GM19239 (cell line): ENCODE measurements around the gene PLA2G4B.
A peak's percentile ranks its signal among the peaks of the same experiment; 100 is the strongest.

Experiments
- DNase-seq: peaks from one replicate; pipeline ENCODE4 v3.0.0; 2011; ENCODE audit warnings: low spot score; ENCODE audit not compliant: insufficient read length
- FAIRE-seq: peaks from 2 replicates; lab custom pipeline; 2011; peaks lifted over from hg19 to GRCh38; lab: Jason Lieb, UNC

The PLA2G4B gene

DNA sequence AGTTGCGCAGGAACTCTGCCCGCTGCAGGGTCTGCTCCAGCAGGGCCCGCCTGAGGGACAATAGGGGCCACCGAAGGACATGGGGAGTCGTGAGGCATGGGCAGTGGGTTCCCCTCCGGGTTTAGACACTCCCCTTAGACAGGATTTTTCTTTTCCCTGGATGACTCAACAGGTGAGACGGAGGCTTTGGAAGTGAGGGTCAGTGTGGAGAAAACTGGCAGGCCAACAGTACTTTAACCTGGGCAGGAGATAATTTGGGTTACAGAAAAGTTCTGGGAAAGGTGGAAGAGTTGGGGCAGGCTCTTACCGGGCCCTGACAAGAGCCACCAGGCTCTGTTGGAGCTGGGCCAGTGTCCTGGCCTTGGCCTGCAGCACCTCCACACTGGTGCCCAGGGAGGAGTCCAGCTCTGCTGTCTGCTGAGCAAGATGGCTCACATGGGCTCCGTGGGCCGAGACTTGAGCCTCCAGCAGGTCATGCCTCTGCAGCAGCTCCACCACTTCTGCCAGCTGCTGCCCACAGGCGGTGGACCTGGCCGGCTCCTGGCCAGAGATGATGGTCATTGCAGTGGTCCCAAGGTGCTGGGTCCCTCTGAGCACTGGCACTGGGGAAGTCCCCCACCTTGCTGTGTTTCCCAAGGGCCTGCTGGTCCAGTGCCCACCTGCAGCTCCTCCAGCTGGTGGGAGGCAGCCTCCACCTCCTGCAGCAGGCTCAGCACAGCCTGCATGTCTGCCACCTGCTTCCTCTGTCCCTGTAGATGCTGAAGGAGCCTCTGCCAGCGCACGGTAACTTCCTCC lies 44.2 kb downstream of the PLA2G4B start:
- DNase-seq, result no peak
- FAIRE-seq, result no peak

GRCh38 chr15:41883484-41883825 lies 44.8 kb downstream of the PLA2G4B start:
- DNase-seq, result no peak
- FAIRE-seq, result no peak

- no peak for FAIRE-seq
- DNase-seq, result no peak
These were observed 45.8 kb downstream of the PLA2G4B start for GRCh38 chr15:41884458-41884857.

DNA sequence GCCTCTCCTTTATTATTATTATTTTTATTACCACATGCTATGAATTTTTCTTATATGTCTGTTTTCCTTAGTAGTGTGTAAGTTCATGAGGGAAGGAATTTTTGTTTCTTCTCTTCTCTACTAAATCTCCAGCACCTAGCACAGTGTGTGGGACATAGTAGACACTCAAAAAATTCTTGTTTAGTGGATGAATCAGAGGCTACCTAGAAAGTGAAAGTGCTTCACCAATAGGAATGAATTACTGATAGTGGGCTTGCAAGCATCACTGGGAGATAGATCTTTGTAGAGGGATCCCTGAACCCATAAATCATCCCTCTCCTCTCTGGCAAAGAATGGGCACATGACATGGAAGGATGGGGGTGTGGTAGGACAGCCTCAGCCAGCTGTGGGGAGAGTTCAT lies 46.7 kb downstream of the PLA2G4B start:
- FAIRE-seq, result no peak
- DNase-seq, result no peak

DNA sequence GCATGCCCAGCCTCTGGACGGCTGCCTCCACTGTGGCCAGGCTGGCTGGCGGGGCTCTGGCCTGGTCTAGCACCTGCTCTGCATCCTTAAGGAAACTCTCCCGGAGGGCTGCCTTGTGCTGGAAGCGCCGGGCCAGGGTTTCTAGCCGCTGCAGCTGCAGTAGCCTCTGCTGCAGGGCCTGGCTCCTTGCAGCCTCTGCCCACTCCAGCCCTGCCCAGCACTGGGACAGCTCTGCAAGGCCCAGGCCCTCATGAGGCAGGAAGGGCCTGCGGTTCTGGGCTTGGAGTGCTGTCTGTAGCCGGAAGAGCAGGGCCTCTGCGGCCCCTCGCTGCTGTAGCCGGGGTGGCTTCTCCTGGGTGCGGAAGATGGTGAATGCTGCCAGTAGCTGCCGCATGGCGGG lies 47.2 kb downstream of the PLA2G4B start:
- FAIRE-seq, result no peak
- DNase-seq, result no peak

GRCh38 chr15:41886741-41887140 lies 48.1 kb downstream of the PLA2G4B start:
- FAIRE-seq, result no peak
- no peak for DNase-seq

DNA sequence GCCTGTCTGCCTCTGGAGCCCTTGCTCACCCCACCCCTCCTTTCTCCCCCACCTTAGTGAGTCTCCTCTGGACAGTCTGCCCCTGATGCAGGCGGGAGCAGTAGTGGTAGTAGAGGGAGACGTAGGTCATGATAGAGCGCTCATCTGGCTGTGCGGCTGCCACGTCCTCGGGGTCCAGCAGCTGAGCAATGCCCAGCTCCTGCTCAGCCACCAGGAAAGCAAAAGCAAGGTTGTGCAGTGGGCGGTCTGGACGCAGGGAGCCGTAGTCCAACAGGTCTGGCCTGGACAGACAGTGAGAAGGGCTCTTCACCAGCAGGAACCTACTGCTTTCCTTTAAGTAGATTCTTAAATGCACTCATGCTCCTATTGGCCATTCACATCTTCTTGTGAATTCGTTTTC lies 48.5 kb downstream of the PLA2G4B start:
- DNase-seq (no peak), FAIRE-seq (no peak)

DNA sequence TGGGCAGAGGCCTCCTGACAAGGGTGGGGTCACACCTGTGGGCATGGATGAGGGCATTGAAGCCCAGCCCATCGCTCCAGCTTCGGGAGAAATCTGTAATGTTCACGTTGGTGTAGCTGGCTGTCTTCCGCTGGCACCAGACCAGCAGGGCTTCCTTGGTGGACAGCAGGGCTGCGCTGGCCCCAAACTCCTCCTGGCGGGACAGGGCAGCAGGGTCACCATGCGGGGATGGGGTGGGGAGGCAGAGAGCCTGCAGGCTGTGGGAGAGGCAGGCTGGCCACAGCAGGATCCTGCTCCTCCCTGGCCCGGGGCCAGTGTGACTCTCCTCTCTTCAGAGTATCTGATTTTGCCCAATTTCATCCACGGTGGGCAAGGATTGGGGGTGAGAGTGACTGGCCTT lies 49.2 kb downstream of the PLA2G4B start:
- FAIRE-seq, result no peak
- no peak for DNase-seq

- DNase-seq (no peak), FAIRE-seq (no peak)
These were observed 50.1 kb downstream of the PLA2G4B start for GRCh38 chr15:41888662-41889253.

DNA sequence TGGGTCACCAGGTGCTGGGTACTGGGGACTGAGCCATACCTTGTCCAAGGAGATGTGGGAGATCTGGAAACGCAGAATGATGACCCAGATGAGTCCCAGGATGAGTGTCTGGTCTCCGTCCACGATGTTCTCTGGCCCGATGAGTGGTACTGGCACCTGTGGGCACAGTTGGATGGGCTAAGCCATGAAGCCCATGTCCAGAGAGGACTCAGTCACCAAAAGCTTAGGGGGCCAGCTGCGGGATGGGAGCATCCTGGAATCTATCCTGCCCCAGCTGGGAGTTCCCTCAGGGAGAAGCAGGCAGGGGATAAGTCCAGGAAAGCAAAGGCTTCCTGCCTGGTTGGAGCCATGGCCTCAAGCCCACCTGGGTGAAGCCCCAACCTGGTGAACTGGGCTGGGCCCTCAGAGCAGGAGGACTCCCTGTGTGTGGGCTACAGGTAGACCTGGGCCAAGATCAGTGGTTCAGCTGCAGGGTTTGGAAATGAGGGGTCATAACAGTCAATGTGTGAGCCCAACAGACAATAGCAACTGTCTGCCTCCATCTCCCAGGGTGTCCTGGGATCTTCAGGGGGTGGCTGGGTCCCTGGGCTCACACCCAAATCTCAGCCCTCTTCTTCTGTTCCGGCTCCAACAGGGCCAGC lies 51.5 kb downstream of the PLA2G4B start:
- DNase-seq (no peak), FAIRE-seq (no peak)

DNA sequence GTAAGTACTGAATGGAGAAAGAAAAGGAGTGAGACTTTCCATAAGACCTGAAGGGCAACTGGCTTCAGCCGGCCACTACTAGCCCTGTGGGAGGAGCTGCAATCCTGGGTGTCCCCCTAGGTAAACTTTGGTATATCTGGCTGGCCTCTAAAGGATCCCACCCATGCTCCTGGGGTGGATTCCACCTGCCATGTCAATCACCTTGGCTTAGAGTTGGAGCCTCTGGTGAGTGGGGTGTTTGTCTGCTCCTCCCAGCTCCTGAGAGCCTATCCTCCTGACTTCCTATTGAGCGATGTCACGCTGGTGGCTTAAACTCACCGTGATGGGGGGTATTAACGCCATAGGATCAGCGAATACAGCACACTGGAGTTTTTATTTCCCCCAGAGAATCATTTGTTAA lies 52.6 kb downstream of the PLA2G4B start:
- no peak for FAIRE-seq
- no peak for DNase-seq

DNA sequence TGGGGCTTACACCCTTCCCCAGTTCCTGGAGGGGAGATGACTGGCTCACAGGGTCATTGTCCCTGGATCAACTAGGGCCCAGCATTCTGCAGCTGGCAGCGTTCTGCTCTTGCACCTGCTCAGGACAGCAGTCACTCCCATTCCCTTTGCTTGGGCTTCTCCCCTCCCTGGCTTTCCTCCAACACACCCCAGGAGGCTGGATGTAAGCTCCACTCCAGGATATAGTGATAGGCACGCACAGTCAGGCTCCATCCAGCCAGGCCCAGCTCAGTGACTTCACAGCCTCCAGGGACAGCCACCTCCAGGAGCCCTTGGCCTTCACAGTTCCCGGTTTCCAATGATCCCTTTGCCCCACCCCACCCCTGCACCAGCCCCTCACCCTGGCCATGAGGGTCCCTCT lies 53.3 kb downstream of the PLA2G4B start:
- DNase-seq (no peak), FAIRE-seq (no peak)

- FAIRE-seq (no peak), DNase-seq (no peak)
These were observed 54.2 kb downstream of the PLA2G4B start for GRCh38 chr15:41892621-41893421.

DNA sequence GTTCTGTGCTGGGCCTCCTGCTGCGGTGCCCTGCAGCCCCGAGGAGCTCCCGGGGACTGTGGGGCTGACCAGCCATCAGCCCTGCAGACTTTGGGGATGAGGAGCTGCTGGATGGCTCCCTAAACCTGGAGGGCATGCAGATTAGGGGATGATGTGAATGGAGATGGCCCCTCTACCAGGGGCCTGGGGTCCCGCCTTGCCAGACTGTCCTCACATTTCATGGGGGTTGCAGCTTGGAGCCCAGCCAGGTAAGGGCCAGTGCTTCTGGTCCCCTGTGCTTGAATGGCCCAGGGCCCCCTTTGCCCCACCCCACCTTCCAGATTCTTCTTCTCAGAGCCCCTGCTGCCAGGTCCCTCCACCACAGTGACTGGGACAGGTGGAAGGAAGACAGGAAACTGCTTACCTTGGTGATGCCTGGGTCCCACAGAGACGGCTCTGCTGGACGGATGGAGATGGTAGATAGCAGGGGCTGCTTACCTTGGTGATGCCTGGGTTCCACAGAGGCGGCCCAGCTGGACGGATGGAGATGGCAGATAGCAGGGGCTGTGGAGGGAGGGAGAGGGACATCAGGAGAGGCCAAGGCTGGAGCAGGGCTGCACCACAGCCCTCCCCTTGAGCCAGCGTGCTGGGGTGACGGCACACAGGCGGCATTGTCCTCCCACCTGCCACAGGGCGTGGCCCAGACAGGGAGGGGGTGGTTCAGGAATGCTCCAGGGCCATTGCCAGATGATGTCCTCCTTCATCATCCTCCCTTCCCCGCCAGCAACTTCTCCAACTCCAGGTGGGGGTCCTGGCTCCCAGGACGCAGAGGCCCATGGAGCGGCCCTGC lies 55.0 kb downstream of the PLA2G4B start, which contains the start of gene SPTBN5:
Gene SPTBN5, minus strand, starts transcription at position 632 of the 829 bp plus-strand sequence. Its CDS starts 556 bp downstream, at position 76.
- FAIRE-seq, result no peak

GRCh38 chr15:41894251-41894790 lies 55.7 kb downstream of the PLA2G4B start:
- FAIRE-seq (no peak), DNase-seq (no peak)

More for the DNA sequence above, 55.0 kb downstream of the PLA2G4B start, which contains the start of gene SPTBN5:
- DNase-seq, result no peak

GRCh38 chr15:41894791-41895463 lies 56.3 kb downstream of the PLA2G4B start:
- peak; percentile 92 for DNase-seq
- FAIRE-seq, result peak; percentile 88

GRCh38 chr15:41895491-41895890 lies 56.8 kb downstream of the PLA2G4B start:
- no peak for FAIRE-seq
- no peak for DNase-seq

DNA sequence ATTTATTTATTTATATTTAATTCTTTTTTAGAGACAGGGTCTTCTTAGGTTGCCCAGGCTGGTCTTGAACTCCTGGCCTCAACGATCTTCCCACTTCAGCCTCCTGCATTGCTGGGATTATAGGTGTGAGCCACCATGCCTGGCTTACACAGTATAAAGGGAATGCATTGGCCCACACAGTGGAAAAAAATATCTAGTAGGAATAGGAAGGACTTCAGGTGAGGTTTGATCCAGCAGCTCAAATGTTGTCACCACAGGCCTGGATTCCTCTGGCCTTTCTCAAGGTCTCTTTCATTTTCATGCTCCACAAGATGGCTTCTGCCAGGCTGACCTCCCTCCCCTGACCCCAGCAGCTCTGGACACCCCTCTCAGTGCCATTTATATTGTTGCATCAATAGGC lies 57.3 kb downstream of the PLA2G4B start:
- FAIRE-seq (no peak), DNase-seq (no peak)

DNA sequence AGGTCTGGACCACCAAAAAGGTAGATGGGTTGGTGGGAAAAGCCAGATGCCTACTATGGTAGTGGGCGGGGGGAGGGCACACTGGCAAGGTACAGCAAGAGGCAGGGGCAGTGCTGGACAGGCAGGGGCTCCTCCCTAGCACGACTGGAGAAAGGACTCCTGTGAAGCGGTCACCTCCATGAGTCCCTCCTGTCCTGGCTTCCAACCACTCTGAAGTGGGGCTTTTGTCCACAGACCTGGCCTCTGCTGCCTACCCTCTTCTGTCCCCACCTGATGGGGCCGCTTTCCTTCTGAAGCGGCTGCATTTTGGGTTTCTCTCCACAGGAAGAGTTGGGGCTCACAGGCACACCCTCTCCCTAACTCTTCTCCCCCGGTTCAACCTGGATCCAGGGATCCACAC lies 57.9 kb downstream of the PLA2G4B start:
- FAIRE-seq (no peak), DNase-seq (no peak)
